Uterus (tissue), 2 donors: ENCODE data around the gene BLACAT1.

Experiments
- POLR2A ChIP-seq, 2 donors: fragments of 450-650 bp; IDR thresholded peaks; one replicate each; pipeline ENCODE4 v1.6.1; 2016; ENCODE audit warnings: antibody characterized with exemption in 2 of 2, mild to moderate bottlenecking in 1 of 2, moderate library complexity in 1 of 2
- TF ChIP-seq, protein P1 (sequence below), 4 experiments: fragments of 200-600 bp in 2 of 4; fragments of 450-650 bp in 2 of 4; sonication (generic) in 2 of 4; IDR thresholded peaks; one replicate each; pipeline ENCODE4 v1.5.1; 2016 to 2019; ENCODE audit warnings: antibody characterized with exemption in 4 of 4, mild to moderate bottlenecking in 2 of 4, moderate library complexity in 1 of 4

- TF ChIP-seq, protein P1, sequence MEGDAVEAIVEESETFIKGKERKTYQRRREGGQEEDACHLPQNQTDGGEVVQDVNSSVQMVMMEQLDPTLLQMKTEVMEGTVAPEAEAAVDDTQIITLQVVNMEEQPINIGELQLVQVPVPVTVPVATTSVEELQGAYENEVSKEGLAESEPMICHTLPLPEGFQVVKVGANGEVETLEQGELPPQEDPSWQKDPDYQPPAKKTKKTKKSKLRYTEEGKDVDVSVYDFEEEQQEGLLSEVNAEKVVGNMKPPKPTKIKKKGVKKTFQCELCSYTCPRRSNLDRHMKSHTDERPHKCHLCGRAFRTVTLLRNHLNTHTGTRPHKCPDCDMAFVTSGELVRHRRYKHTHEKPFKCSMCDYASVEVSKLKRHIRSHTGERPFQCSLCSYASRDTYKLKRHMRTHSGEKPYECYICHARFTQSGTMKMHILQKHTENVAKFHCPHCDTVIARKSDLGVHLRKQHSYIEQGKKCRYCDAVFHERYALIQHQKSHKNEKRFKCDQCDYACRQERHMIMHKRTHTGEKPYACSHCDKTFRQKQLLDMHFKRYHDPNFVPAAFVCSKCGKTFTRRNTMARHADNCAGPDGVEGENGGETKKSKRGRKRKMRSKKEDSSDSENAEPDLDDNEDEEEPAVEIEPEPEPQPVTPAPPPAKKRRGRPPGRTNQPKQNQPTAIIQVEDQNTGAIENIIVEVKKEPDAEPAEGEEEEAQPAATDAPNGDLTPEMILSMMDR (IDR thresholded peaks at IDR 0.05): no peak
- no peak for TF ChIP-seq POLR2A (IDR thresholded peaks at IDR 0.05)
These were observed 38.3 kb upstream of the BLACAT1 start for GRCh38 chr1:205494115-205494514.
